ENCODE data around the gene F5.

Gene F5

GRCh38 chr1:169610858-169611257 lies 24.6 kb upstream of the F5 start:
- Histone ChIP-seq H3K27me3 (ENCODE audit: control insufficient read depth in 1 of 2, insufficient read depth in 2 of 2, low read length in 2 of 2) (no peaks in the 10 kb centered on the region), H3K4me3 (ENCODE audit: low read depth in 1 of 2, low read length in 2 of 2) (no peak overlapping the region), H3K27ac (ENCODE audit: low read depth, low read length) (no peak overlapping the region), H3K9ac (ENCODE audit: low read length) (no peak overlapping the region), H3K4me1 (ENCODE audit: insufficient read depth, low read length) (no peaks in the 10 kb centered on the region), H3K36me3 (ENCODE audit: insufficient read depth, low read length) (no peaks in the 10 kb centered on the region), H3K9me3 (ENCODE audit: low read length) (no peaks in the 10 kb centered on the region)

DNA sequence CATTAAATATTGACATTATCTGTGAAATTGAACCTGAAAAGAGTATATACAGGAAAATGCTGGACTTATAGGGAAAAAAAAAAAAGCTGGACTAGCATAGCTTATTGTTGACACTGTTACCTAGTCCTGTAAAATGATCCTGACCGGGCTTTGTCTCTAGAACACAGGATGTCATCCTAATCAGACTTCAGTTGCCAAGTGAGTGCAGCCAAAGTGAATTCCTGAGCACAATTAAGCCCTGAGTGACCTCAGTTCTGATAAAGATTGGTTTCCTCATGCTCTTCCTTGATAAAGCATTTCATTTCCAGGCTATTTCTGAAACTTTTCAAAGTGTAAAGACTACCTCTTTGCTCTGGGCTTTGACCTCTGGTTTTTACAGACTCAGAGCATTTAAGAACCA lies 23.8 kb upstream of the F5 start:
- no peak overlapping the region for H3K27ac ChIP-seq (ENCODE audit: low read depth, low read length)
- no peak overlapping the region for H3K9ac ChIP-seq (ENCODE audit: low read length)
- no peaks in the 10 kb centered on the region for H3K36me3 ChIP-seq (ENCODE audit: insufficient read depth, low read length)

DNA sequence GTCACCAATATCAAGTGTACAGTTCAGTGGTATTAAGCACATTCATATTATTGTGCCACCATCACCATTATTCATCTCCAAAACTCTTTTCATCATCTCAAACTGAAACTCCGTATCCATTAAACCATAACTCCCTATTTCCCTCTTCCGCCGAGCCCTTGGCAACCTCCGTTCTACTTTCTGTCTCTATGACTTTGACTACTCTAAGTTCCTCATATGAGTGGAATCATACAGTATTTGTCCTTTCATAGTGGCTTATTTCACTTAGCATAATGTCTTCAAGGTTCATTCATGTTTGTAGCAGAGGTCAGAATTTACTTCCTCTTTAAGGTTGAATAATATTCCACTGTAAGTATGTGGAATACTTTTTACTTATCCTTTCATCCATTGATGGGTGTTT lies 21.9 kb upstream of the F5 start:
- H3K9me3 ChIP-seq (ENCODE audit: low read length) = no peaks in the 10 kb centered on the region
- no peak overlapping the region for H3K27ac ChIP-seq (ENCODE audit: low read depth, low read length)
- no peaks in the 10 kb centered on the region for H3K4me1 ChIP-seq (ENCODE audit: insufficient read depth, low read length)
- H3K9ac ChIP-seq (ENCODE audit: low read length) = no peak overlapping the region
- H3K27me3 ChIP-seq (ENCODE audit: control insufficient read depth in 1 of 2, insufficient read depth in 2 of 2, low read length in 2 of 2) = no peaks in the 10 kb centered on the region
- H3K36me3 ChIP-seq (ENCODE audit: insufficient read depth, low read length) = no peaks in the 10 kb centered on the region
- no peak overlapping the region for H3K4me3 ChIP-seq (ENCODE audit: low read depth in 1 of 2, low read length in 2 of 2)

More for the DNA sequence above, 23.8 kb upstream of the F5 start:
- Histone ChIP-seq H3K9me3 (ENCODE audit: low read length) (no peaks in the 10 kb centered on the region), H3K4me1 (ENCODE audit: insufficient read depth, low read length) (no peaks in the 10 kb centered on the region), H3K4me3 (ENCODE audit: low read depth in 1 of 2, low read length in 2 of 2) (no peak overlapping the region), H3K27me3 (ENCODE audit: control insufficient read depth in 1 of 2, insufficient read depth in 2 of 2, low read length in 2 of 2) (no peaks in the 10 kb centered on the region)

DNA sequence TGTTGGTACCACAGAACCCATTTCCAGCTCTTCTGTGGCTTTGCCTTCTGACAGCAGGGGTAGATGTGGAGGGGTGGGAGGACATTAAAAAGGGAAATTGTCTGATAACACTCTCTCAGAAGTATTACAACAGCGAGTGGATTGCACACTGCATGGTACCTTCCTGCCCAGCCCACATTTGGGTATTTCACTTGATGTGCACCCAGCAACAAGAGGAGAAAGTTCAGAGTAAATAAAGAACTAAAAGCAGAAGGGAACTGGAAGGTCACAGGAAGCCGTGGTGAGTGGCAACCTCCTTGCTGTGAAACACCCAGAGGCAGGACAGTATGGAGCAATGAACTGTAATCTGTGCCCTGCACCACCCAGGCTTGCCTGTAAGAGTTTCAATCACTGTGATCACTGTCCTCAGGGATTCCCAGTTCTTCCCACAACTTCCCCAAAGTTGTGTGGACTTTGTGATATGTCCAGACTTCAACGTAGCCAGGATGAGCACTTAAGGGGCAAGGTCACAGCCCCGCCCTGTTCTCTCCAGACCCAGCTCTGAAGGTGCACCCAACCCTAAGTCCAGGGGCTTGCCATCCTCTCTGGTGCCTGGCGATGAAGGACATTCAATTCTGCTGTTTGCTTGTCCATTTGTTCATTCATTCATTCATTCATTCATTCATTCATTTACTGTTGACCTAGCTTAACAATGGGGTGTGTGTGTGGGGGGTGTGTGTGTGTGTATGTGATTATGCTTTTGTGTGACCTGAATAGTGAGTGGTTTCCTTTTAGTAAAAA lies 18.7 kb upstream of the F5 start:
- Histone ChIP-seq H3K4me3 (ENCODE audit: low read depth in 1 of 2, low read length in 2 of 2) (no peak overlapping the region), H3K36me3 (ENCODE audit: insufficient read depth, low read length) (no peaks in the 10 kb centered on the region), H3K4me1 (ENCODE audit: insufficient read depth, low read length) (no peaks in the 10 kb centered on the region), H3K9me3 (ENCODE audit: low read length) (no peaks in the 10 kb centered on the region), H3K27me3 (ENCODE audit: control insufficient read depth in 1 of 2, insufficient read depth in 2 of 2, low read length in 2 of 2) (no peaks in the 10 kb centered on the region), H3K27ac (ENCODE audit: low read depth, low read length) (no peak overlapping the region), H3K9ac (ENCODE audit: low read length) (no peak overlapping the region)

DNA sequence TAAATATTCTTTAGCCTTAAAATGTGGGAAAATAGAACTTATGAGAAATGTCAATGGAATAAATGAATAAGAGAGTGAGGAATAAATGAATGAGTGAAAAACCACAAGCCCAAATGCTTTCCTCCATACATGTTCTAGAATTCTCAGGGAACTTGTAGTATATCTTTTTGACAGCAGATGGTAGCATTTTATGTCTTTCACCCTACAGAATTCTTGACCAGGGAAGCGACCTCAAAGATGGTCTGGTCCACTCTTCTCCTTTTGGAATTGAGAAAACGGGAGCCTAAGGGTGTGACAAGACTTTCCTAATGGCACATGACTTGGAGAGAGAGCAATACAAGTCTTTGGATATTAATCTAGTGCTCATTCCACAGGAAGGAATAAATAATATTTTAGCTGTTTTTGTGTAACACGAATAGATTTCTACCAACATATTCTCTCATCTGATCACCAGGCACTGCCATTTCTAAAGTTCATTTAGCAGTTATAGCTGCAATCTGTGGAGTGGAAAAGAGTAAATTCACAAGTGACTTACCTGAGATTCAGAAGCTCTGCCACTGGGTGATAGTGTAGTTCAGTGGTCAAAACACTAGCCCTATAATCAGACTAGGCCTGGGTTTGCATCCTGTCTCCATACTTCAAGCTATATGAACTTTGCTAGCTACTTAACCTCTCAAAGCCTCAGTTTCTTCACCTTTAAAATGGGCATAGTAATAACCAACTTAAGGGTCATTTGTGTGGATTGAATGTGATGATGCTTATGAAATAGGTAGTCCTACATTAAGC lies 15.0 kb upstream of the F5 start:
- Histone ChIP-seq H3K27ac (ENCODE audit: low read depth, low read length) (no peak overlapping the region), H3K4me1 (ENCODE audit: insufficient read depth, low read length) (no peaks in the 10 kb centered on the region), H3K9ac (ENCODE audit: low read length) (no peak overlapping the region), H3K9me3 (ENCODE audit: low read length) (no peaks in the 10 kb centered on the region), H3K4me3 (ENCODE audit: low read depth in 1 of 2, low read length in 2 of 2) (no peak overlapping the region), H3K27me3 (ENCODE audit: control insufficient read depth in 1 of 2, insufficient read depth in 2 of 2, low read length in 2 of 2) (no peaks in the 10 kb centered on the region), H3K36me3 (ENCODE audit: insufficient read depth, low read length) (no peaks in the 10 kb centered on the region)

DNA sequence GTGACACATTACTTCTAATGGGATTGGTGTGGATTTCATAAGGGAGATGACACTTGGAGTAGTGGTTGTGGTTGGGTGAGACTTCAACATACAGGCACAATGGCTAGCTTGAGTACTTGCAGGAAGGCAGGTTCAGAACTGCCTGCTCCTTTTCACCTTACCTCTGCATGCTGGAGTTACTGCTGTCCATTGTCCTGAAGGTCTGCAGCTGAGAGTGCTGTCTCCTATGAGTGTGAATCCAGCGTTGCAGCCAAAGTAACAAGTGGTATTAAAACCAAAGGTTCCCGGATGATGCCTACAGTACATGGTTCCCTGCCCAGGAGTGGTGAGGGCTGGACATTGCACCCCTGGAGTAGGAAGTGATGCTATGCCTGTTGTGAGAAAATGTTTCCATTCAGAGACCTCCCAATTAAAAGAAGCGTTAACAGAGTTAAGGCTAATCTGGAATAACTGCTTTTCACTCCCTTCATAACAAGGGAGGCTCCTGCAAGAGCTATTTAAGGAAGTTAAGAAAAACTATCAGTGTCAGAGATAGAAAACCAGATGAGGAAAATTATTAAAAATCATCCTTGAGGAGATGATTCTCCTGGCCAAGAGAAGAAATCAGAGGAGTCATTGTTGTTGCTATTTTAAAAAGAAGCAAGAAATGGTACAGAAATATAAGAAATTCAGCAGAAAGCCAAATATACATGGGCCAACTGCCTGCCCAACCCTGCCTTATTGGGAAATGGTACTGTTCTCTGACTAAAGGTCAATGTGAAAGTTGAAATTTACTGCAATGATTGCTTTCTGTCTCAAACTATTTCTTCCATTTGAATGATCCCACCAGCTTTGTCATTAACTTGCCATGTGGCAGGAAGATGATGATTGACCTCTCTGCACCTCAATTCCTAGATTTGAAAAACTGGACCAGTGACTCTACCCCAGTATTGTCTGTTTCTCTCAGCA lies 9.8 kb upstream of the F5 start:
- Histone ChIP-seq H3K9ac (ENCODE audit: low read length) (no peak overlapping the region), H3K27ac (ENCODE audit: low read depth, low read length) (no peak overlapping the region), H3K27me3 (ENCODE audit: control insufficient read depth in 1 of 2, insufficient read depth in 2 of 2, low read length in 2 of 2) (no peaks in the 10 kb centered on the region), H3K9me3 (ENCODE audit: low read length) (no peaks in the 10 kb centered on the region), H3K4me1 (ENCODE audit: insufficient read depth, low read length) (no peaks in the 10 kb centered on the region), H3K36me3 (ENCODE audit: insufficient read depth, low read length) (no peaks in the 10 kb centered on the region), H3K4me3 (ENCODE audit: low read depth in 1 of 2, low read length in 2 of 2) (no peak overlapping the region)

- Histone ChIP-seq H3K27ac (ENCODE audit: low read depth, low read length) (no peak overlapping the region), H3K9me3 (ENCODE audit: low read length) (no peaks in the 10 kb centered on the region), H3K4me3 (ENCODE audit: low read depth in 1 of 2, low read length in 2 of 2) (no peak overlapping the region), H3K27me3 (ENCODE audit: control insufficient read depth in 1 of 2, insufficient read depth in 2 of 2, low read length in 2 of 2) (no peaks in the 10 kb centered on the region), H3K36me3 (ENCODE audit: insufficient read depth, low read length) (no peaks in the 10 kb centered on the region), H3K9ac (ENCODE audit: low read length) (no peak overlapping the region), H3K4me1 (ENCODE audit: insufficient read depth, low read length) (no peaks in the 10 kb centered on the region)
These were observed 8.1 kb upstream of the F5 start for GRCh38 chr1:169594391-169594790.

DNA sequence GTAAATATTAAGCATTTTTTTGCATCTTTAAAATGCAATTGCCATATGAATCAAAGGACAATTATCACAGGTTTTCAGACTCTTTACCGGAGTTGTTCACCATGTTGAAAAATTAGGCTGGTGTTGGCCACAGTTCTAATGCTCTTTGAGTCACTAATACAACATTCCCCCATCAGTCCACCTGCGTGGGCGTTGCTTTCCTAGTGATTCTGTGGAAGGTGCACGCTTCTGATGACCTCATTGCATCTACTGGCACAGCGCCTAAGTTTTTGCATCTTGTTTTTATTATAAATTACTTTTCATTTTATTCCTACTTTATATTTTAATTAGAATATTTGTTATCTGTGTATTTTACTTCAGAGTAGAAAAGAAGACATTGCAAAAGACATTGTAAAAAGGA lies 4.7 kb upstream of the F5 start:
- Histone ChIP-seq H3K9ac (ENCODE audit: low read length) (no peak overlapping the region), H3K27me3 (ENCODE audit: control insufficient read depth in 1 of 2, insufficient read depth in 2 of 2, low read length in 2 of 2) (no peaks in the 10 kb centered on the region)

GRCh38 chr1:169588785-169589485 lies 2.7 kb upstream of the F5 start:
- no peak overlapping the region for H3K27ac ChIP-seq (ENCODE audit: low read depth, low read length)
- no peaks in the 10 kb centered on the region for H3K27me3 ChIP-seq (ENCODE audit: control insufficient read depth in 1 of 2, insufficient read depth in 2 of 2, low read length in 2 of 2)
- H3K9ac ChIP-seq (ENCODE audit: low read length) = no peak overlapping the region
- H3K36me3 ChIP-seq (ENCODE audit: insufficient read depth, low read length) = no peaks in the 10 kb centered on the region
- no peaks in the 10 kb centered on the region for H3K4me1 ChIP-seq (ENCODE audit: insufficient read depth, low read length)
- no peak overlapping the region for H3K4me3 ChIP-seq (ENCODE audit: low read depth in 1 of 2, low read length in 2 of 2)
- H3K9me3 ChIP-seq (ENCODE audit: low read length) = no peaks in the 10 kb centered on the region

More for the DNA sequence above, 4.7 kb upstream of the F5 start:
- no peak overlapping the region for H3K27ac ChIP-seq (ENCODE audit: low read depth, low read length)
- no peaks in the 10 kb centered on the region for H3K36me3 ChIP-seq (ENCODE audit: insufficient read depth, low read length)
- H3K4me3 ChIP-seq (ENCODE audit: low read depth in 1 of 2, low read length in 2 of 2) = no peak overlapping the region
- no peaks in the 10 kb centered on the region for H3K4me1 ChIP-seq (ENCODE audit: insufficient read depth, low read length)
- no peaks in the 10 kb centered on the region for H3K9me3 ChIP-seq (ENCODE audit: low read length)

- Histone ChIP-seq H3K9me3 (ENCODE audit: low read length) (no peaks in the 10 kb centered on the region), H3K27ac (ENCODE audit: low read depth, low read length) (no peak overlapping the region), H3K4me1 (ENCODE audit: insufficient read depth, low read length) (no peaks in the 10 kb centered on the region), H3K27me3 (ENCODE audit: control insufficient read depth in 1 of 2, insufficient read depth in 2 of 2, low read length in 2 of 2) (no peaks in the 10 kb centered on the region), H3K4me3 (ENCODE audit: low read depth in 1 of 2, low read length in 2 of 2) (no peak overlapping the region), H3K36me3 (ENCODE audit: insufficient read depth, low read length) (no peaks in the 10 kb centered on the region), H3K9ac (ENCODE audit: low read length) (no peak overlapping the region)
These were observed 1.8 kb upstream of the F5 start for GRCh38 chr1:169588112-169588511.

DNA sequence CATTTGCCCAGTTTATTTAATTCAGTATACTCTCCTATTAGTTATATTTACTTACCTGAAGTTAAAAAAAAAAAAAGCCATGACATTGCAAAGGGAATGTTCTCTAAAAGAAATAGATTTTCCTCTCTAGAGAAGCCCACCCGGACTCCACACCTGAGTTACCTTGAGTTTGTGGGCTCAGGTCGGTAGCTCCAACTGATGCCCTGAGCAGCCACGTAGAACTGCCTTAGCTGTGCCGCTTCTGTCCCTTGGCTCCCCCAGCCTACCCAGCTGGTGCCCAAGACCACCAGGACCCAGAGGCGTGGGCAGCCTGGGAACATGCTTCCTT lies 250 bp downstream of the F5 start:
- Histone ChIP-seq H3K9me3 (ENCODE audit: low read length) (no peaks in the 10 kb centered on the region), H3K36me3 (ENCODE audit: insufficient read depth, low read length) (no peaks in the 10 kb centered on the region), H3K4me1 (ENCODE audit: insufficient read depth, low read length) (no peaks in the 10 kb centered on the region), H3K4me3 (ENCODE audit: low read depth in 1 of 2, low read length in 2 of 2) (no peak overlapping the region), H3K9ac (ENCODE audit: low read length) (no peak overlapping the region), H3K27ac (ENCODE audit: low read depth, low read length) (no peak overlapping the region), H3K27me3 (ENCODE audit: control insufficient read depth in 1 of 2, insufficient read depth in 2 of 2, low read length in 2 of 2) (no peaks in the 10 kb centered on the region)

Measured in muscle layer of colon (tissue), 2 donors.